Measurements from ENCODE around the gene HAO2. TPM values are rescaled to one million over a fixed set of nuclear protein-coding genes. Genes with fewer than 3 reads are reported as not detected.

The HAO2 gene
- total RNA-seq, 3 donors from 2014 or later = 0.66 TPM; not detected in 2

- no peak for DNase-seq (ENCODE audit: low spot score in 2 of 2)
- H3K36me3 ChIP-seq = no peaks in the 10 kb centered on the region
- no peak within 1 kb of the TSS for H3K4me3 ChIP-seq
- intact Hi-C loops (cut with DNase I; ENCODE audit: low total_unique reads) = no loop called here
- TF ChIP-seq, protein P1, sequence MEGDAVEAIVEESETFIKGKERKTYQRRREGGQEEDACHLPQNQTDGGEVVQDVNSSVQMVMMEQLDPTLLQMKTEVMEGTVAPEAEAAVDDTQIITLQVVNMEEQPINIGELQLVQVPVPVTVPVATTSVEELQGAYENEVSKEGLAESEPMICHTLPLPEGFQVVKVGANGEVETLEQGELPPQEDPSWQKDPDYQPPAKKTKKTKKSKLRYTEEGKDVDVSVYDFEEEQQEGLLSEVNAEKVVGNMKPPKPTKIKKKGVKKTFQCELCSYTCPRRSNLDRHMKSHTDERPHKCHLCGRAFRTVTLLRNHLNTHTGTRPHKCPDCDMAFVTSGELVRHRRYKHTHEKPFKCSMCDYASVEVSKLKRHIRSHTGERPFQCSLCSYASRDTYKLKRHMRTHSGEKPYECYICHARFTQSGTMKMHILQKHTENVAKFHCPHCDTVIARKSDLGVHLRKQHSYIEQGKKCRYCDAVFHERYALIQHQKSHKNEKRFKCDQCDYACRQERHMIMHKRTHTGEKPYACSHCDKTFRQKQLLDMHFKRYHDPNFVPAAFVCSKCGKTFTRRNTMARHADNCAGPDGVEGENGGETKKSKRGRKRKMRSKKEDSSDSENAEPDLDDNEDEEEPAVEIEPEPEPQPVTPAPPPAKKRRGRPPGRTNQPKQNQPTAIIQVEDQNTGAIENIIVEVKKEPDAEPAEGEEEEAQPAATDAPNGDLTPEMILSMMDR (IDR thresholded peaks at IDR 0.05) = no peak
- TF ChIP-seq POLR2A (IDR thresholded peaks at IDR 0.05) (no peak), POLR2AphosphoS5 (IDR thresholded peaks at IDR 0.05) (no peak)
- no peaks in the 10 kb centered on the region for H3K4me1 ChIP-seq
- no peaks in the 10 kb centered on the region for H3K27me3 ChIP-seq
- H3K27ac ChIP-seq = no peak within 1 kb of the TSS
- H3K9me3 ChIP-seq = no peaks in the 10 kb centered on the region
Observed at GRCh38 chr1:119414950-119415349, 46.4 kb downstream of the HAO2 start, which contains the start of gene HSD3B2. Gene HSD3B2 (plus strand): TSS chr1:119415150. CDS start chr1:119415420, 270 bp downstream.

- H3K4me1 ChIP-seq = no peaks in the 10 kb centered on the region
- intact Hi-C loops (cut with DNase I; ENCODE audit: low total_unique reads) = no loop called here
Observed at GRCh38 chr1:119416006-119416640, 47.5 kb downstream of the HAO2 start.

GRCh38 chr1:119419109-119419508 is 50.5 kb downstream of the HAO2 start:
- Histone ChIP-seq H3K4me1 (no peaks in the 10 kb centered on the region), H3K27ac (no peak overlapping the region), H3K9me3 (no peaks in the 10 kb centered on the region), H3K36me3 (no peaks in the 10 kb centered on the region), H3K27me3 (no peaks in the 10 kb centered on the region), H3K4me3 (no peak overlapping the region)
- intact Hi-C loops (cut with DNase I; ENCODE audit: low total_unique reads) = no loop called here
- DNase-seq (ENCODE audit: low spot score in 2 of 2) = no peak
- TF ChIP-seq POLR2AphosphoS5 (IDR thresholded peaks at IDR 0.05) = no peak
- TF ChIP-seq POLR2A (IDR thresholded peaks at IDR 0.05) = no peak
- TF ChIP-seq, protein P1 (IDR thresholded peaks at IDR 0.05) = no peak

More at GRCh38 chr1:119416006-119416640, 47.5 kb downstream of the HAO2 start:
- TF ChIP-seq POLR2A (IDR thresholded peaks at IDR 0.05) (no peak), POLR2AphosphoS5 (IDR thresholded peaks at IDR 0.05) (no peak)
- TF ChIP-seq, protein P1 (IDR thresholded peaks at IDR 0.05) = no peak
- no peak for DNase-seq (ENCODE audit: low spot score in 2 of 2)
- no peaks in the 10 kb centered on the region for H3K9me3 ChIP-seq
- H3K36me3 ChIP-seq = no peaks in the 10 kb centered on the region
- H3K27ac ChIP-seq = no peak overlapping the region
- no peaks in the 10 kb centered on the region for H3K27me3 ChIP-seq
- no peak overlapping the region for H3K4me3 ChIP-seq

DNA sequence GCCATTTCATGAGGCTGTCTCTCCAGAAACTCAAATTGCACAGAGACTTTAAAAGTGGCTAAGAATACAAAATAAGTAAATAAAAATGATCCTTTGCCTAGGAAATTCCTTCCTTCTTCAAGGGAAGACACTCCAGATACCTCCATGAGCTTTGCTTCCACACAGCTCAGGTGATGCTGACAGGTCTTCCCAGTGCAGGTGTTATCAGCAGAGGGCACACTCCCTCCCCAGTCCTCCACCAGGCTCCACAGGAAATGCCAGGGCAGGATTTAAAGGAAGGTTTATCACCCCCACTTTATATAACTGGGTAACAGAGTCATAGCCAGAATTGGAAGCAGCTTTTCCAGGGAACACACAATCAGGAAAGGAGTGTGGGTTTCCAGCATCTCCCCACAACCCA is 52.1 kb downstream of the HAO2 start:
- Histone ChIP-seq H3K27me3 (no peaks in the 10 kb centered on the region), H3K4me1 (no peaks in the 10 kb centered on the region), H3K4me3 (no peak overlapping the region), H3K36me3 (no peaks in the 10 kb centered on the region), H3K9me3 (no peaks in the 10 kb centered on the region), H3K27ac (no peak overlapping the region)
- intact Hi-C loops (cut with DNase I; ENCODE audit: low total_unique reads) = no loop called here
- TF ChIP-seq POLR2AphosphoS5 (IDR thresholded peaks at IDR 0.05) (no peak), POLR2A (IDR thresholded peaks at IDR 0.05) (no peak)
- TF ChIP-seq, protein P1 (IDR thresholded peaks at IDR 0.05) = no peak
- DNase-seq (ENCODE audit: low spot score in 2 of 2) = no peak

GRCh38 chr1:119422631-119423030 is 54.0 kb downstream of the HAO2 start:
- Histone ChIP-seq H3K36me3 (no peaks in the 10 kb centered on the region), H3K27ac (no peak overlapping the region), H3K27me3 (no peaks in the 10 kb centered on the region), H3K4me1 (no peaks in the 10 kb centered on the region), H3K4me3 (no peak overlapping the region), H3K9me3 (no peaks in the 10 kb centered on the region)
- intact Hi-C loops (cut with DNase I; ENCODE audit: low total_unique reads) = no loop called here
- DNase-seq (ENCODE audit: low spot score in 2 of 2) = no peak
- TF ChIP-seq POLR2AphosphoS5 (IDR thresholded peaks at IDR 0.05) (no peak), POLR2A (IDR thresholded peaks at IDR 0.05) (no peak)
- TF ChIP-seq, protein P1 (IDR thresholded peaks at IDR 0.05) = no peak

Measured in breast epithelium (tissue), 4 donors.